ENCODE results near the gene PAPOLG.

Gene PAPOLG

GRCh38 chr2:60717691-60718090 is 38.4 kb upstream of the PAPOLG start:
- no peak overlapping the region for H3K4me3 ChIP-seq (ENCODE audit: low read length)
- H2BK120ac ChIP-seq (ENCODE audit: low read depth, low read length): no peak overlapping the region
- no peak overlapping the region for H4K5ac ChIP-seq (ENCODE audit: low read length)
- no peaks in the 10 kb centered on the region for H3K79me1 ChIP-seq (ENCODE audit: low read length)
- no peak overlapping the region for H3K4me2 ChIP-seq (ENCODE audit: low read length)
- no peaks in the 10 kb centered on the region for H3K4me1 ChIP-seq (ENCODE audit: control insufficient read depth, low read depth, low read length)
- no peaks in the 10 kb centered on the region for H3K79me2 ChIP-seq (ENCODE audit: control insufficient read depth, insufficient read depth, low read length)
- no peak overlapping the region for H3K23ac ChIP-seq (ENCODE audit: low read length)
- H2AK5ac ChIP-seq (ENCODE audit: low read length): no peak overlapping the region
- H3K9ac ChIP-seq (ENCODE audit: low read length): no peak overlapping the region
- H2BK15ac ChIP-seq (replicated peaks; ENCODE audit: low read depth): no peak overlapping the region
- H3K27me3 ChIP-seq (ENCODE audit: insufficient read depth, low read length, poor library complexity): no peaks in the 10 kb centered on the region
- H2BK5ac ChIP-seq (ENCODE audit: low read length): no peak overlapping the region
- no peak for DNase-seq
- H4K8ac ChIP-seq (ENCODE audit: low read depth, low read length): no peak overlapping the region
- H3K4ac ChIP-seq (ENCODE audit: low read depth, low read length): no peak overlapping the region
- no peaks in the 10 kb centered on the region for H3K36me3 ChIP-seq (ENCODE audit: control insufficient read depth, insufficient read depth, low read length)
- no peak overlapping the region for H3K18ac ChIP-seq (ENCODE audit: low read length)
- H3K56ac ChIP-seq (ENCODE audit: low read length): no peak overlapping the region
- H3K27ac ChIP-seq (ENCODE audit: low read depth, low read length): no peak overlapping the region
- WGBS (ENCODE audit: extremely low coverage, insufficient coverage, low lambda C conversion rate): no CpG with 5 or more reads among the region's 5 CpGs

- Histone ChIP-seq H3K9ac (ENCODE audit: low read length) (no peak overlapping the region), H3K18ac (ENCODE audit: low read length) (no peak overlapping the region), H4K8ac (ENCODE audit: low read depth, low read length) (no peak overlapping the region), H2AK5ac (ENCODE audit: low read length) (no peak overlapping the region), H2BK15ac (replicated peaks; ENCODE audit: low read depth) (no peak overlapping the region), H3K4me1 (ENCODE audit: control insufficient read depth, low read depth, low read length) (no peaks in the 10 kb centered on the region), H2BK120ac (ENCODE audit: low read depth, low read length) (no peak overlapping the region), H3K79me1 (ENCODE audit: low read length) (no peaks in the 10 kb centered on the region), H3K27me3 (ENCODE audit: insufficient read depth, low read length, poor library complexity) (no peaks in the 10 kb centered on the region), H3K23ac (ENCODE audit: low read length) (no peak overlapping the region), H4K5ac (ENCODE audit: low read length) (no peak overlapping the region), H3K27ac (ENCODE audit: low read depth, low read length) (no peak overlapping the region), H3K4me2 (ENCODE audit: low read length) (no peak overlapping the region), H2BK5ac (ENCODE audit: low read length) (no peak overlapping the region), H3K4ac (ENCODE audit: low read depth, low read length) (no peak overlapping the region), H3K56ac (ENCODE audit: low read length) (no peak overlapping the region), H3K36me3 (ENCODE audit: control insufficient read depth, insufficient read depth, low read length) (no peaks in the 10 kb centered on the region), H3K79me2 (ENCODE audit: control insufficient read depth, insufficient read depth, low read length) (no peaks in the 10 kb centered on the region), H3K4me3 (ENCODE audit: low read length) (no peak overlapping the region)
- WGBS (ENCODE audit: extremely low coverage, insufficient coverage, low lambda C conversion rate): no CpG with 5 or more reads among the region's 7 CpGs
- DNase-seq: no peak
Observed at GRCh38 chr2:60719331-60719730, 36.7 kb upstream of the PAPOLG start.

- H3K9ac ChIP-seq (ENCODE audit: low read length): no peak overlapping the region
Observed at GRCh38 chr2:60725466-60725865, 30.6 kb upstream of the PAPOLG start.

GRCh38 chr2:60728855-60729254 is 27.2 kb upstream of the PAPOLG start:
- no peak overlapping the region for H3K18ac ChIP-seq (ENCODE audit: low read length)
- no peak overlapping the region for H4K5ac ChIP-seq (ENCODE audit: low read length)
- no peak overlapping the region for H3K56ac ChIP-seq (ENCODE audit: low read length)
- no peak overlapping the region for H3K23ac ChIP-seq (ENCODE audit: low read length)
- H3K4ac ChIP-seq (ENCODE audit: low read depth, low read length): no peak overlapping the region
- no peak overlapping the region for H3K27ac ChIP-seq (ENCODE audit: low read depth, low read length)
- H3K9ac ChIP-seq (ENCODE audit: low read length): no peak overlapping the region
- H2BK120ac ChIP-seq (ENCODE audit: low read depth, low read length): no peak overlapping the region
- no peak for DNase-seq
- no peaks in the 10 kb centered on the region for H3K79me2 ChIP-seq (ENCODE audit: control insufficient read depth, insufficient read depth, low read length)
- no peak overlapping the region for H4K8ac ChIP-seq (ENCODE audit: low read depth, low read length)
- WGBS (ENCODE audit: extremely low coverage, insufficient coverage, low lambda C conversion rate): no CpG with 5 or more reads among the region's 5 CpGs
- H2BK15ac ChIP-seq (replicated peaks; ENCODE audit: low read depth): no peak overlapping the region
- no peak overlapping the region for H3K4me2 ChIP-seq (ENCODE audit: low read length)
- no peak overlapping the region for H3K4me3 ChIP-seq (ENCODE audit: low read length)
- no peaks in the 10 kb centered on the region for H3K4me1 ChIP-seq (ENCODE audit: control insufficient read depth, low read depth, low read length)
- no peaks in the 10 kb centered on the region for H3K36me3 ChIP-seq (ENCODE audit: control insufficient read depth, insufficient read depth, low read length)
- H2AK5ac ChIP-seq (ENCODE audit: low read length): no peak overlapping the region
- no peaks in the 10 kb centered on the region for H3K79me1 ChIP-seq (ENCODE audit: low read length)
- no peaks in the 10 kb centered on the region for H3K27me3 ChIP-seq (ENCODE audit: insufficient read depth, low read length, poor library complexity)
- no peak overlapping the region for H2BK5ac ChIP-seq (ENCODE audit: low read length)

More at GRCh38 chr2:60725466-60725865, 30.6 kb upstream of the PAPOLG start:
- no peak overlapping the region for H3K27ac ChIP-seq (ENCODE audit: low read depth, low read length)
- H3K4me3 ChIP-seq (ENCODE audit: low read length): no peak overlapping the region
- H3K56ac ChIP-seq (ENCODE audit: low read length): no peak overlapping the region
- H3K79me1 ChIP-seq (ENCODE audit: low read length): no peaks in the 10 kb centered on the region
- H3K23ac ChIP-seq (ENCODE audit: low read length): no peak overlapping the region
- H2BK5ac ChIP-seq (ENCODE audit: low read length): no peak overlapping the region
- no peaks in the 10 kb centered on the region for H3K4me1 ChIP-seq (ENCODE audit: control insufficient read depth, low read depth, low read length)
- no peak overlapping the region for H2BK15ac ChIP-seq (replicated peaks; ENCODE audit: low read depth)
- DNase-seq: no peak
- no peaks in the 10 kb centered on the region for H3K79me2 ChIP-seq (ENCODE audit: control insufficient read depth, insufficient read depth, low read length)
- H3K27me3 ChIP-seq (ENCODE audit: insufficient read depth, low read length, poor library complexity): no peaks in the 10 kb centered on the region
- H2AK5ac ChIP-seq (ENCODE audit: low read length): no peak overlapping the region
- H4K5ac ChIP-seq (ENCODE audit: low read length): no peak overlapping the region
- no peak overlapping the region for H3K4me2 ChIP-seq (ENCODE audit: low read length)
- WGBS (ENCODE audit: extremely low coverage, insufficient coverage, low lambda C conversion rate): no CpG with 5 or more reads among the region's 4 CpGs
- H3K4ac ChIP-seq (ENCODE audit: low read depth, low read length): no peak overlapping the region
- H2BK120ac ChIP-seq (ENCODE audit: low read depth, low read length): no peak overlapping the region
- no peaks in the 10 kb centered on the region for H3K36me3 ChIP-seq (ENCODE audit: control insufficient read depth, insufficient read depth, low read length)
- no peak overlapping the region for H3K18ac ChIP-seq (ENCODE audit: low read length)
- no peak overlapping the region for H4K8ac ChIP-seq (ENCODE audit: low read depth, low read length)

DNA sequence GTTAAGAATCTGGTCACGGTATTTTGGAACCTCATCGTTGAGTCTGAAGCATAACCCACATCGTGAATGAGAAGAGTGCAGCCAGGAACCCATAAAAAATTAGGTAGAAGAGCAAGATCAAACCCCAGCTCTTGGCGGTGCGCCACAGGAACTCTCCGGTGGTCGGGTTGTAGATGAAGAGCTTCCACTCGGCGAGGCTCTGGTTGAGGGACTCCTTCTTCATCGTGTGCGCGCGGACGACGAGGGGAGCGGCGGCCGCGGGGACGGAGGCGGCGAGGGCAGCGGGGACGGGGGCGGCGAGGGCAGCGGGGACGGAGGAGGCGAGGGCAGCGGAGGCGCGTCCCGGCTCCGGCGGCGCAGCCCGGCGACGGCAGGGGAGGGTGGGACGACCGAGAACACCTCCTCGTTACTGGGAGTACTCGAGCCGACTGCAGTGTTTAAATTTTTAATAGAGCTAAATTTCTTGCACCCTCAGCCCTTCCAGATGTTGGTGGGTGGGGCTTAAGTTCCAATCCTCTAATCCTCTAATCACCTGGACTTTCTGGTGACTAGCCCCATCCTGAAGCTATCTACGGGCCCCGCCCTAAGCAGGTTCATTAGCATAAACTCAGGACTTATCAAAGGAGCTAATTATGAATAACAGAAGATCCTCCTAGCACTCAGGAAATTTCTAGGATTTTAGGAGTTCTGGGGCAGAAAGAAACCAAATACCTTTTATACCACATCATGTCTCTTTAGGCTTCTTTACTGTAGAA is 20.4 kb upstream of the PAPOLG start:
- Histone ChIP-seq H3K79me1 (ENCODE audit: low read length) (no peaks in the 10 kb centered on the region), H3K79me2 (ENCODE audit: control insufficient read depth, insufficient read depth, low read length) (no peaks in the 10 kb centered on the region), H3K4me3 (ENCODE audit: low read length) (peak overlapping the region; percentile 82), H3K27me3 (ENCODE audit: insufficient read depth, low read length, poor library complexity) (peaks cover 7% of the 10 kb centered on the region), H3K9ac (ENCODE audit: low read length) (peak overlapping the region; percentile 54), H3K36me3 (ENCODE audit: control insufficient read depth, insufficient read depth, low read length) (no peaks in the 10 kb centered on the region), H2BK15ac (replicated peaks; ENCODE audit: low read depth) (no peak overlapping the region), H3K4ac (ENCODE audit: low read depth, low read length) (no peak overlapping the region), H4K8ac (ENCODE audit: low read depth, low read length) (no peak overlapping the region), H3K23ac (ENCODE audit: low read length) (no peak overlapping the region), H4K5ac (ENCODE audit: low read length) (no peak overlapping the region), H2BK120ac (ENCODE audit: low read depth, low read length) (no peak overlapping the region), H3K4me2 (ENCODE audit: low read length) (peak overlapping the region; percentile 61), H3K56ac (ENCODE audit: low read length) (peak overlapping the region; percentile 56), H3K4me1 (ENCODE audit: control insufficient read depth, low read depth, low read length) (no peaks in the 10 kb centered on the region), H2BK5ac (ENCODE audit: low read length) (no peak overlapping the region), H3K27ac (ENCODE audit: low read depth, low read length) (no peak overlapping the region), H3K18ac (ENCODE audit: low read length) (no peak overlapping the region), H2AK5ac (ENCODE audit: low read length) (no peak overlapping the region)
- no CpG with 5 or more reads among the region's 46 CpGs for WGBS (ENCODE audit: extremely low coverage, insufficient coverage, low lambda C conversion rate)
- peak; percentile 44 for DNase-seq

- peaks cover 7% of the 10 kb centered on the region for H3K27me3 ChIP-seq (ENCODE audit: insufficient read depth, low read length, poor library complexity)
- H3K56ac ChIP-seq (ENCODE audit: low read length): no peak overlapping the region
- H3K79me2 ChIP-seq (ENCODE audit: control insufficient read depth, insufficient read depth, low read length): no peaks in the 10 kb centered on the region
- H4K8ac ChIP-seq (ENCODE audit: low read depth, low read length): no peak overlapping the region
- no peak overlapping the region for H3K4me2 ChIP-seq (ENCODE audit: low read length)
- no peaks in the 10 kb centered on the region for H3K4me1 ChIP-seq (ENCODE audit: control insufficient read depth, low read depth, low read length)
- H2BK120ac ChIP-seq (ENCODE audit: low read depth, low read length): no peak overlapping the region
- no peaks in the 10 kb centered on the region for H3K36me3 ChIP-seq (ENCODE audit: control insufficient read depth, insufficient read depth, low read length)
- no peak overlapping the region for H3K4me3 ChIP-seq (ENCODE audit: low read length)
- no peak overlapping the region for H3K23ac ChIP-seq (ENCODE audit: low read length)
- H3K18ac ChIP-seq (ENCODE audit: low read length): no peak overlapping the region
- H2AK5ac ChIP-seq (ENCODE audit: low read length): no peak overlapping the region
- no peak overlapping the region for H2BK15ac ChIP-seq (replicated peaks; ENCODE audit: low read depth)
- no CpG with 5 or more reads among the region's 3 CpGs for WGBS (ENCODE audit: extremely low coverage, insufficient coverage, low lambda C conversion rate)
- H3K27ac ChIP-seq (ENCODE audit: low read depth, low read length): no peak overlapping the region
- H3K4ac ChIP-seq (ENCODE audit: low read depth, low read length): no peak overlapping the region
- H2BK5ac ChIP-seq (ENCODE audit: low read length): no peak overlapping the region
- DNase-seq: no peak
- H3K79me1 ChIP-seq (ENCODE audit: low read length): no peaks in the 10 kb centered on the region
- H3K9ac ChIP-seq (ENCODE audit: low read length): no peak overlapping the region
- H4K5ac ChIP-seq (ENCODE audit: low read length): no peak overlapping the region
Observed at GRCh38 chr2:60738679-60739078, 17.4 kb upstream of the PAPOLG start.

All from mesendoderm (in vitro differentiated cells).